Measurements from ENCODE around the gene ZNF669. TPM values are rescaled to one million over a fixed set of nuclear protein-coding genes. Genes with fewer than 3 reads are reported as not detected.
A peak's percentile ranks its signal among the peaks of the same experiment; 100 is the strongest.
"Not testable (repeated sequence)": the region's sequence is repeated elsewhere in the genome, so short reads cannot be mapped to it uniquely, and the experiment has no call there.

The ZNF669 gene
- polyA plus RNA-seq (2012; ENCODE audit: insufficient read depth, insufficient read length, low read depth): 8.4 TPM

- TF ChIP-seq CTCF (IDR thresholded peaks at IDR 0.05; ENCODE audit: low read depth, low read length): no peak
- Histone ChIP-seq H3K36me3 (peaks cover 36% of the 10 kb centered on the region), H3K27me3 (no peaks in the 10 kb centered on the region)
These were observed at the start of gene ZNF669 for GRCh38 chr1:247103859-247104591. ZNF669 (minus strand) TSS chr1:247104356; CDS start chr1:247104199, 157 bp downstream.

GRCh38 chr1:247147781-247148180 lies 43.6 kb upstream of the ZNF669 start:
- H3K9me3 ChIP-seq: no peaks in the 10 kb centered on the region; the same call in none of the 2 replicates
- H3K36me3 ChIP-seq: peaks cover 53% of the 10 kb centered on the region
- no peaks in the 10 kb centered on the region for H3K4me1 ChIP-seq
- no peak for TF ChIP-seq CTCF (IDR thresholded peaks at IDR 0.05; ENCODE audit: low read depth, low read length)
- no peak for DNase-seq
- H3K27me3 ChIP-seq: no peaks in the 10 kb centered on the region
- H3K4me3 ChIP-seq (ENCODE audit: low read depth, low read length): no peak overlapping the region

More at GRCh38 chr1:247103859-247104591, at the start of gene ZNF669:
- peak; percentile 98 for DNase-seq
- H3K4me3 ChIP-seq (ENCODE audit: low read depth, low read length): peak within 1 kb of the TSS; percentile 71
- H3K4me1 ChIP-seq: no peaks in the 10 kb centered on the region; the same call in 1 of the 2 replicates
- peaks cover 12% of the 10 kb centered on the region; the same call in 1 of the 2 replicates for H3K9me3 ChIP-seq

- not testable (repeated sequence) for H3K9me3 ChIP-seq; H3K27me3 ChIP-seq; H3K4me3 ChIP-seq (ENCODE audit: low read depth, low read length); H3K4me1 ChIP-seq; DNase-seq
- H3K36me3 ChIP-seq: peaks cover 48% of the 10 kb centered on the region
These were observed 43.0 kb upstream of the ZNF669 start for GRCh38 chr1:247147120-247147519.

GRCh38 chr1:247146671-247147070 lies 42.5 kb upstream of the ZNF669 start:
- Histone ChIP-seq H3K4me3 (ENCODE audit: low read depth, low read length) (no peak overlapping the region), H3K9me3 (no peaks in the 10 kb centered on the region; the same call in none of the 2 replicates), H3K4me1 (no peaks in the 10 kb centered on the region), H3K27me3 (no peaks in the 10 kb centered on the region), H3K36me3 (peaks cover 53% of the 10 kb centered on the region)
- TF ChIP-seq CTCF (IDR thresholded peaks at IDR 0.05; ENCODE audit: low read depth, low read length): peak; percentile 40
- DNase-seq: no peak

GRCh38 chr1:247145279-247145678 lies 41.1 kb upstream of the ZNF669 start:
- no peak for DNase-seq
- Histone ChIP-seq H3K4me3 (ENCODE audit: low read depth, low read length) (no peak overlapping the region), H3K9me3 (no peaks in the 10 kb centered on the region; the same call in none of the 2 replicates), H3K27me3 (no peaks in the 10 kb centered on the region), H3K36me3 (peaks cover 54% of the 10 kb centered on the region), H3K4me1 (no peaks in the 10 kb centered on the region)
- no peak for TF ChIP-seq CTCF (IDR thresholded peaks at IDR 0.05; ENCODE audit: low read depth, low read length)

GRCh38 chr1:247139557-247139956 lies 35.4 kb upstream of the ZNF669 start:
- H3K9me3 ChIP-seq; H3K4me3 ChIP-seq (ENCODE audit: low read depth, low read length); H3K27me3 ChIP-seq; H3K4me1 ChIP-seq; DNase-seq: not testable (repeated sequence)
- peaks cover 19% of the 10 kb centered on the region for H3K36me3 ChIP-seq

GRCh38 chr1:247131236-247131635 lies 27.1 kb upstream of the ZNF669 start:
- Histone ChIP-seq H3K4me1 (no peaks in the 10 kb centered on the region), H3K9me3 (peaks cover 8% of the 10 kb centered on the region), H3K36me3 (peaks cover 19% of the 10 kb centered on the region), H3K27me3 (no peaks in the 10 kb centered on the region), H3K4me3 (ENCODE audit: low read depth, low read length) (no peak overlapping the region)
- no peak for DNase-seq
- no peak for TF ChIP-seq CTCF (IDR thresholded peaks at IDR 0.05; ENCODE audit: low read depth, low read length)

- H3K4me3 ChIP-seq (ENCODE audit: low read depth, low read length): peak overlapping the region; percentile 55
- not testable (repeated sequence) for H3K9me3 ChIP-seq, DNase-seq
These were observed 23.5 kb upstream of the ZNF669 start for GRCh38 chr1:247127519-247128282.

GRCh38 chr1:247126601-247127000 lies 22.4 kb upstream of the ZNF669 start:
- DNase-seq; H3K4me1 ChIP-seq; H3K4me3 ChIP-seq (ENCODE audit: low read depth, low read length); H3K27me3 ChIP-seq; H3K9me3 ChIP-seq; H3K36me3 ChIP-seq: not testable (repeated sequence)

More at GRCh38 chr1:247127519-247128282, 23.5 kb upstream of the ZNF669 start:
- H3K27me3 ChIP-seq, H3K4me1 ChIP-seq: not testable (repeated sequence)
- H3K36me3 ChIP-seq: peaks cover 15% of the 10 kb centered on the region

GRCh38 chr1:247126166-247126565 lies 22.0 kb upstream of the ZNF669 start:
- not testable (repeated sequence) for H3K4me3 ChIP-seq (ENCODE audit: low read depth, low read length); H3K4me1 ChIP-seq; H3K36me3 ChIP-seq; DNase-seq; H3K9me3 ChIP-seq; H3K27me3 ChIP-seq

Measured in BE2C (cell line).